NCI-H460 (cell line): ENCODE measurements around the gene METTL5. TPM values are rescaled to one million over a fixed set of nuclear protein-coding genes. Genes with fewer than 3 reads are reported as not detected.

ENCODE experiments used
- DNase-seq: peaks from one replicate; pipeline ENCODE4 v3.0.0-alpha.2; 2016; ENCODE audit warnings: low read depth; ENCODE audit errors: extremely low read depth
- total RNA-seq: library from RNA; depleted of rRNA; stranded (reverse); fragments of >200 nt; shearing (Covaris generic); gene quantifications from 2 replicates; pipeline ENCODE4 v1.2.3, GENCODE V29; 2014; rRNA removed

METTL5 gene
- total RNA-seq, 1 experiment from 2014 or later: 154 TPM

DNA sequence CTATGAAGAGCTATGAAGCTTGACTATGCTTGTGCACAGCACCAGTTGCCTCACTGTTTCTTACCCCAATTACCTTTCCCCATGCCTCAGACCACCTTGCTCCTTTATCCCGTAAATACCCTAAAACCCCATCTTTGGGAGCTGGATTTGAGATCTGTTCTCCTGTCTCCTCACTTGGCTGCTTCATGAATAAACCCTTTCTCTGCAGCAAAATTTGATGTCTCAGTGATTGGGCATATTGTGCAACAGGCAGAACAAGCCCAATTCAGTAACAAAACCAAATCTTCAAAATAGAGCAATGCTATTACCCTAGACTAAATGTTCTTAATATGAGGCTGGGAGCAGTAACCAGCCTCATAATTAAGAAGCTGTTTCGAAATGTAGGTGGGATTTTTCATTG, 29.5 kb downstream of the METTL5 start:
- DNase-seq: no peak

DNA sequence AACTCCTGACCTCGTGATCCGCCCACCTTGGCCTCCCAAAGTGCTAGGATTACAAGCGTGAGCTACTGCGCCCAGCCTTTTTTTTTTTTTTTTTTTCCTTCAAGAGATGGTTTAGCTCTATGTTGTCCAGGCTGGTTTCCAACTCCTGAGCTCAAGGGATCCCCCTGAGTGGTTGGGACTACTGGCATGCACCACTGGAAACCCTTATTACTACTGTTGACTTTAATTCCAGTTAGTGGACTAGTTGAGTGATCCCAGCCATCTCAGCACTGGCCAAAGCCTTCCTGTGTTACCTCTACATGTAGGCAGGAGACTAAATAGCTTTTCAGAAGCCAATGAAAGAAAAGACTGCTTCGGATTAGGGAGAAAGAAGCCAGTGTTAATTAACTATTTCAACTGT, 34.1 kb downstream of the METTL5 start:
- no peak for DNase-seq

DNA sequence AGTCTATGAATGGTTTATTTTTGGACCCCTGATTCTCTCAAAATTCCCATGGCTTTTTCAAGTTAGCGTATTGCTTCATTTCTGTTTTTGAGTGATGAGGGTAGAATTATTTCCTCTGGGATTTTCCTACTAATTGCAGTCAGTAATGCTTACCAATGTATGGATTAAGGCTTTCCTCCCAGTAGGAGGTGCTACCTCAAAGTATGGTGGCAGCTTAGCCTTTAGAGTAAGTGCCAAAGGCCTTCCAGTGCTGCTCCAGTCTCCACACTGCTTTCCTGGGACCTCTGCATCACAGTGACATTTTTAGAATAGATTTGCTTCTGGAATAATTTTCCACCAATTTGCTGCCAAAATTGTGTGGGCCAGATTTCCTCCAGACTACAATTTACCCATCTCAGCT, 42.2 kb downstream of the METTL5 start:
- DNase-seq: no peak

DNA sequence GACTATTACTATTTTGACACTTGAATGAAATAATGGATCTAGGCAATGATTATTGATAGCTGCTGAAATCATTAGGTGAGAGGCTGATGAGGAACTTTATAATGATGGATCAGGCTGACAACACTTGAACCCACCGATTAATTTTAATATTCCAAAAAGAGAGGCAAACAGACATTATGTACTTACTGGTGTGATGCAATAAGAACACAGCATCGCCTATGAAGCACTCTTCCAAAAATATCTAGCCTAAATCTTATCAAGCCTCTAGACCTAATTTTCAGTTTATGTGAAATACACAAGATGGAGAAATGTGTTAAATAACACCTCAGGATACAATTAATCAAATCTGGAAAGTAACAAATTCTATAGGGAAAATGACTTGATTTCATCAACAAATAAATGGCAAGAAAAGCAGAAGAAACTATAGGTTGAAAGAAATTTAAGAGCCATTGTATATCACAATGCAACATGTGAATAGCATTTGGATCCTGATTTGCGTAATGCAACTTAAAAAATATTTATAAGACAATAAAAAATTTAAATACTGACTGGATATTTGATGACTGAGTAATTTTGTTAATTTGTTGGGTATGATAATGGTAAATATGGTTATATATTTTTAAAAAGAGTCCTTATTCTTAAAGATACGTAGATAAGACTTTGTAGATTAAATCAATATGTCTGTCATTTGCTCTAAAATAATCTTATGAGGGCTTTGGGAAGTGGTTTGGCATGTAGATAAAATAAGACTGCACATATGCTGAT, 43.3 kb downstream of the METTL5 start:
- no peak for DNase-seq

DNA sequence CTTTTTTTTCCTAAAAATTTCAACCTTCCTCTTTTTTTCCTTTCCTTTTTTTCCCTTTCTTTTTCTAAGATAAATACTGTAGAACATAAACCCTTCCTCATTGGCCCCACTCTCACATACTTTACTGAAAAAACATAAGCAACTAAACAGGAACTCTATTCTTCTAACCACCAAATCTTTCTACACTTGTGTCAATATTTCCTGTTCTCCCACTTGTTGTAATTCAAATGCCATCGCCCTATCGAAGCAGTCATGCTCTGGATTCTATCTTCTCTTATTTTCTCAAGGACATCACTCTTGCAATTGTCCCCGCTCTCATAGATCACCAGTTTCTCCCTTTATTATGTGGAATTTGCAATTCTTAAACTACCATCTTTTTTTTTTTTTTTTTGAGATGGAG, 46.3 kb downstream of the METTL5 start:
- no peak for DNase-seq

DNA sequence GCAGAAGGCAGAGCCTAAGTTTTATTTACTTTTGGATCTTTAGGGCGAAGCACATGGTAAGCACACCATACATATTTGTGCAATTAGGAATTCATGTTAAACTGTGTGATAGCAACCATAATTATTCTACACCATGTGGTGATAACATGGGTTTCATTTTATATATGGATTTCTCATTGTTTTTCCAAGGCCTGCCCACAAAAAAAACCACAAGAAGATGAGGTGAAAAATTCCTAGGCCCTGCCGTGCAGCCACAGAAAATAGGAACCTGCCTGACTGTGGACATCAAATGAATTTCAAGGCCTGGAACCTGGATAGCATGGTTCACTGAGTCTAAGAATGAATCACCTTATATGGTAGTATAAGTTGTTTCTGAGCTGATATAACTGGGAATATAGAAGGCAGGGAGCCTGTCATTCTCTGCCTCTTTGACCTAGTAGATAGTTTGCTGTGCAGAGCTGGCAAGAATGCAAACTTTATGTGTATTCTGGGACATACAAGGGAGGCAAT, 48.4 kb downstream of the METTL5 start:
- DNase-seq: no peak

DNA sequence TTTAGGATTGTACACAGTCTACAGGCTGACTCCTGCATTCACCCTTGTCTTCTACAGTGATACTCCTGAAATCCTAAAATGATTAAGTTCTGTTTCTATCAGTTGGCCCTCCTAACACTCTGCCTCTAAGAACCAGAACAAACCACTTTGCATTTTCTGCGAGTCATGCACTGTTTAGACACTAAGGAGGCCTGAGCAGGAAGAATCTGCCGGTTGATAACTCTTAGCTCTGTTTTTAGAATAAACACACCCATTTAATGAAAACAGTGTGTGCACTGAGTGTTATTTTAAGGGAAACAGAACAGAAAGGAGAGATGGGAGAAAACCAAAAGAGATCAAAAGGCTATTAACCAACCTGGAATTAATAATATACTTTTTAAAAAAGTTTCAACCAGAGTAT, 48.9 kb downstream of the METTL5 start:
- no peak for DNase-seq

DNA sequence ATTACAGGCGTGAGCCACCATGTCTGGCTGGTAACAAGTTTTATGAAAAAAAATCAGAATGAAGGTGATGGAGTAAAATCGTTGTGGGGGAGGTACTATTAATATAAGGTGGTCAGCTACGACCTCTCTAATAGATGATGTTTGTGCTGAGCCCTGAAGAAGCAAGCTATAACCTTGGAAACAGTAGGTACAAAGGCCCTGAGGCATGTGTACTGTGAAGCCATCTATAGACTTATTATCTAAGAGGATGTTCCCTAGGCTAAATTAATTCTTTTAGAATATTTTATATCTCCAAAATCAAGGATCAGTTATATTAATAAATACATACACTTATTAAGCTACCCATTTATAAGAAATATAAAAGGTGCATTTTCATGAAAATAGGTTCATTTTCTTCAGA, 49.4 kb downstream of the METTL5 start:
- no peak for DNase-seq

DNA sequence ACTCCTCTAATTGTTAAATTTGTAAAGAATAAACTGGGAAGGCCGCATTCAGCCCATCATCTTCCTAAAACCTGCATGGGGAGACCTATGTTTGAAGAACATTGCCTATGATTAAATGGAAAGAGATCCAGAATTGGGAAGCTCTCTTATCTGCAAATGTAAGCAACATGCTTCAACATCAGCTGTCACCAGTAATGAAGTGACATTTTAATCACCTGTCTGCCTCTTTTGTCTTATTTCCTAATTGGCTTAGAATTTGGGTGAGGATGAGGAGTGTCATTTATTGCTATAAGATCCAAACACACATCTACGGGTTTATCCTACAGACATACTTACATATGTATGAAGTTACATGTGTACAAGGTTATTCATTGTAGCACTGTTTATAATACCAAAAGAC, 52.1 kb downstream of the METTL5 start:
- no peak for DNase-seq

DNA sequence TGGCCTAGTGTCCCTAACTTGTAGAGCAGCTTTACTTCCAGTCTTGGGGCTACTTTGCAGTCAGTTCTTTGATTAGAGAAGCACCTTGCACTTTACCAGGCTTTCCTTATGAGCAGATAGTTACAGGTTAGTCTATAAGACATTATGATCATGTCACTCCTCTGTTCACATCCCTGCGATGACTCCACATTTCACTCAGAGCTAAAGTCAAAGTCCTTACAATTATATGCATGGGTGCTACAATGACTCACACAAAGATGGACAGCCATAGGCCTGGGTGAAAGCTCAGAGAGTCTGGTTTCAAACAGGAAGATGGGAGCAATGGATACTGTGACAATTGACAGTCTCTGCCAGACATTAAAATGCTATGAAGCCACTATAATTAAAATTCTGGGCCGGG, 53.1 kb downstream of the METTL5 start:
- DNase-seq: no peak

DNA sequence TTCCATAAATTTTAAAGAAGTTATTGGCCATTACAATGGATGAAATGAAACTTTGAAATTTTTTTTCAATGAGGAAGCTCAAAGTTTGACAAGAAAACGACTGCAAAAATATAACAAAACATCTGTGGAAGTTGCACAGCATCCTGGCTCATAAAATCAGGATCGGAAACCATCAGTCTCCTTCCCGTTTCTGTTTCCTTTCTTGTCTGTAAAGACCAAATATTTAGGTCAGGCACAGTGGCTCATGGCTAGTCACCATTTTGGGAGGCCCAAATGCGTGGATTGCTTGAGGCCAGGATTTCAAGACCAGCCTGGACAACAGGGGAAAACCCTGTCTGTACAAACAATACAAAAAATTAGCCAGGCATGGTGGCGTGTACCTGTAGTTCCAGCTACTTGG, 53.7 kb downstream of the METTL5 start:
- no peak for DNase-seq

DNA sequence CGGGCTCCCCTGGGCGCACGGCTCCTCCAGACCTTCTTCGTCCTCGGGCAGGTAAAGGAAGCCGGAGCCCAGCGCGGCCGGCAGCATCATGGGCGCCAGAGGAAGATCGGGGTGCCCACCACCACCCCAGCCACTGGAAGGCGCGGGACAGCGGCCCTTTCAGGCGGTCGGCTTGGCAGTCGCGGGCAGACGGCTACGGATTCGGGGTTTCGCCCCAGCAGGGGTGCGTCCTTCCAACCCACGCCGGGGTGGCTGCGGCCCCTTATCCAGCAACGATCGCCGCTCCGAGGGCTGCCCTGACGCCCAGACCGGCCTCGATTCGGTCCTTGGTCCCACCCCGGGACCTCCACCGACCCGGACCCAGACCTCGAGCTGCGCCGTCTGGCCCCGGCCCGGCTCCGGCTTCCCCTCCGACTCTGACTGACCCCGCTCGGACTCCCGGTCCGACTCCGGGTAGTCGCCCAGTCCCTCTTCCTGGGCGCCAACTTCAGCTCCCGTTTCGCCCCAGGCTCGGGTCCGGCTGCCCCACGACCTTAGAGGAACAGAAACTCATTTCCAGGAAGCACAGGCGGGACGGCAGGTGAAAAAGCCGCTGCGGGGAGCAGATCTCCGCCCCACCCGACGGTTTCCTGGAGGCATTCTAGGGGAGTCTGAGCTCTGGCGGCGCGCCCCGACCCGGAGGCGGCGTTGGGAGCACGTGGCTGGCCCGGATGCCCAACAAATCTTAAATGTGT, 56.3 kb downstream of the METTL5 start:
- no peak for DNase-seq

DNA sequence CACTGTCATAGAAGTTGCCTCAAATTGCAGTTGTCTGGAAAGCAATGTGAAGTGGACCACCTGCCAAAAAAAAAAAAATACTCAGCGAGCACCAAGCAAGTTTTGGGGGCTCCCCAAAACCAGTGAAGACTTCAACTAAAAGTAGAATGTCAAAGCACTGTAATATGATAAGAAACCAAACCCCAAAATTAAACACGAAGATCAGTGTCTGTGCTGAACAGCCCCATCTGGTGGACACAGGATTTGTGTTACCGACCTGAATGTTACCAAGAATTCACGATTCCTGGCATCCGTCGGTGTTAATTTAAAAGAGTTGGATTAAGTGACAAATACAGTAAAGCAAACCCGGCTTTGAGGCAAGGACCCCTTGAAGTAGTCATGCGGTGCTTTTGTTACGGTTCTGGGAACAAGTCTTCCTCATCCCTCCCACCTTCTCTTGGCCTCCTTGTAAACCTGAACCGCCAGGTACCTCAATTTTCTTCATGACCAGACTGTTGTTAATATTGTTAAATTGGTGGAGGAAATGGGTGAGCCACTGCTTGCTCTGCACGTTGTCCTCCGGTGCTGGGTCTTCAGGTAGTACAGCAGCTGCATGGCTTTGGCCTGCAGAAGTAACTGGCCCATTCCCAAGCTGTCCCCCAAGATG, 57.3 kb downstream of the METTL5 start:
- peak; percentile 47 for DNase-seq

DNA sequence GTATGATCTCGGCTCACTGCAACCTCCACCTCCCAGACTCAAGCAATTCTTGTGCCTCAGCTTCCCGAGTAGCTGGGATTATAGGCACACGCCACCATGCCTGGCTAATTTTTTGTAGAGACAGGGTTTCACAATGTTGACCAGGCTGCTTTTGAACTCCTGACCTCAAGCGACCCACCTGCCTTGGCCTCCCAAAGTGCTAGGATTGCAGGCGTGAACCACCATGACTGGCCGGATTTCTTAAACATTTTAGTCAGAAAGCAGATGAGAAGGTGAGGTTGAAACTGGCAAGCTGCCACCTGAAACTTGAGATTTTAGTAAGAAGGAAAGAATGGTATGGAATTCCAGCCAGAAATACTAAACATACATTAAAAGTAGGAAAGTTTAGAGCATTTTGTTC, 59.2 kb downstream of the METTL5 start:
- DNase-seq: no peak

DNA sequence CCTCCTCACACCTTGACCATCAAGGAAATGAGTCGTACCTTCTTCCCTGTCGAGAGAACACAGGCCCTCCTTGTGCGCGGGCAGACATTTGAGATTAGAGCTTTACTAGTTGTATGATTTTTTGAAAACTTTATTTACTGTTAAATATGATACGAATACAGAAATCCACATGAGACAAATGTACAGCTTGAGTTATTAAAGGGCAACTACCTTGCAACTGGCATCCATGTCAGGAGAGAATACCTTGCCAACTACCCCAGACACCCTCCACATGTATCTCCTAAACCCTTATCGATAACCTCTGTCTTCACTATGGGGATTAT, 62.8 kb downstream of the METTL5 start:
- no peak for DNase-seq

Other genes starting within 250 kb of the METTL5 start
- 32.0 and 34.0 TPM in 2 replicates for gene PPIG, start 240.6 kb downstream of the METTL5 start, total RNA-seq
- gene CFAP210, start 130.5 kb downstream of the METTL5 start, total RNA-seq: 0.12 and 0.20 TPM in 2 replicates
- gene PHOSPHO2, start 130.4 kb downstream of the METTL5 start, total RNA-seq: 3.8 and 5.5 TPM in 2 replicates
- 19.6 and 26.1 TPM in 2 replicates for gene KLHL23, start 91.1 kb downstream of the METTL5 start, total RNA-seq
- gene SSB, start 26.0 kb downstream of the METTL5 start, total RNA-seq: 173 and 197 TPM in 2 replicates
- gene UBR3, start 2.5 kb upstream of the METTL5 start, total RNA-seq: 23.8 and 25.5 TPM in 2 replicates